Prostate gland (tissue), 2 donors: ENCODE results near the gene USP6.

Source experiments
- POLR2A ChIP-seq: fragments of 450-650 bp; IDR thresholded peaks from one replicate; pipeline ENCODE4 v1.6.1; 2016; ENCODE audit warnings: antibody characterized with exemption, mild to moderate bottlenecking
- POLR2AphosphoS5 ChIP-seq: sonication (generic); formaldehyde crosslinking; IDR thresholded peaks from one replicate; pipeline ENCODE4 v1.6.1; 2017; ENCODE audit warnings: antibody characterized with exemption
- TF ChIP-seq, protein P1 (sequence below), 4 experiments: fragments of 200-600 bp in 2 of 4; fragments of 450-650 bp in 2 of 4; sonication (generic) in 2 of 4; IDR thresholded peaks; 1 replicate in 3 of 4; 2 replicates in 1 of 4; pipeline ENCODE4 v1.5.1; 2016 to 2019; ENCODE audit warnings: antibody characterized with exemption in 4 of 4, mild to moderate bottlenecking in 2 of 4, moderate library complexity in 2 of 4

GRCh38 chr17:5068236-5068635 lies 47.6 kb upstream of the USP6 start:
- TF ChIP-seq, protein P1, sequence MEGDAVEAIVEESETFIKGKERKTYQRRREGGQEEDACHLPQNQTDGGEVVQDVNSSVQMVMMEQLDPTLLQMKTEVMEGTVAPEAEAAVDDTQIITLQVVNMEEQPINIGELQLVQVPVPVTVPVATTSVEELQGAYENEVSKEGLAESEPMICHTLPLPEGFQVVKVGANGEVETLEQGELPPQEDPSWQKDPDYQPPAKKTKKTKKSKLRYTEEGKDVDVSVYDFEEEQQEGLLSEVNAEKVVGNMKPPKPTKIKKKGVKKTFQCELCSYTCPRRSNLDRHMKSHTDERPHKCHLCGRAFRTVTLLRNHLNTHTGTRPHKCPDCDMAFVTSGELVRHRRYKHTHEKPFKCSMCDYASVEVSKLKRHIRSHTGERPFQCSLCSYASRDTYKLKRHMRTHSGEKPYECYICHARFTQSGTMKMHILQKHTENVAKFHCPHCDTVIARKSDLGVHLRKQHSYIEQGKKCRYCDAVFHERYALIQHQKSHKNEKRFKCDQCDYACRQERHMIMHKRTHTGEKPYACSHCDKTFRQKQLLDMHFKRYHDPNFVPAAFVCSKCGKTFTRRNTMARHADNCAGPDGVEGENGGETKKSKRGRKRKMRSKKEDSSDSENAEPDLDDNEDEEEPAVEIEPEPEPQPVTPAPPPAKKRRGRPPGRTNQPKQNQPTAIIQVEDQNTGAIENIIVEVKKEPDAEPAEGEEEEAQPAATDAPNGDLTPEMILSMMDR (IDR thresholded peaks at IDR 0.05), result no peak
- no peak for TF ChIP-seq POLR2A
- no peak for TF ChIP-seq POLR2AphosphoS5
